HEK293T (cell line): ENCODE results near the gene OPCML.

ENCODE experiments used
- FOXM1 ChIP-seq: fragments of 450-650 bp; IDR thresholded peaks from 2 replicates; pipeline ENCODE4 v1.6.1; 2017; ENCODE audit warnings: mild to moderate bottlenecking, borderline replicate concordance
- HDGF ChIP-seq: fragments of 450-650 bp; IDR thresholded peaks from 2 replicates; pipeline ENCODE4 v1.6.1; 2017; ENCODE audit warnings: antibody characterized with exemption, borderline replicate concordance
- L3MBTL2 ChIP-seq: fragments of 450-650 bp; conservative IDR thresholded peaks from 2 replicates; pipeline ENCODE4 v1.6.1; 2016; ENCODE audit warnings: mild to moderate bottlenecking
- SP1 ChIP-seq: fragments of 450-650 bp; IDR thresholded peaks from 2 replicates; pipeline ENCODE4 v1.6.1; 2017
- ZNF384 ChIP-seq: fragments of 450-650 bp; IDR thresholded peaks from 2 replicates; pipeline ENCODE4 v1.6.1; 2016

- TF ChIP-seq FOXM1 (no peak), HDGF (no peak), L3MBTL2 (no peak), SP1 (no peak), ZNF384 (no peak)
Observed at GRCh38 chr11:132626446-132626845, 905.9 kb downstream of the OPCML start.
